GM19240 (cell line): ENCODE results near the gene NOS2.
"Not testable (repeated sequence)": the region's sequence is repeated elsewhere in the genome, so short reads cannot be mapped to it uniquely, and the experiment has no call there.

Experiments used
- DNase-seq: peaks from one replicate; pipeline ENCODE4 v3.0.0; 2011; ENCODE audit warnings: low spot score; ENCODE audit not compliant: insufficient read length

Gene NOS2

GRCh38 chr17:27755706-27756466 is 44.4 kb downstream of the NOS2 start:
- no peak for DNase-seq

- no peak for DNase-seq
Measured at GRCh38 chr17:27754549-27754948, 45.8 kb downstream of the NOS2 start.

- DNase-seq, result not testable (repeated sequence)
Measured at GRCh38 chr17:27753726-27754125, 46.6 kb downstream of the NOS2 start.

GRCh38 chr17:27752831-27753619 is 47.3 kb downstream of the NOS2 start:
- DNase-seq, result not testable (repeated sequence)

- no peak for DNase-seq
Measured at GRCh38 chr17:27751622-27752490, 48.5 kb downstream of the NOS2 start.

GRCh38 chr17:27751166-27751565 is 49.2 kb downstream of the NOS2 start:
- DNase-seq, result no peak

GRCh38 chr17:27749562-27750150 is 50.7 kb downstream of the NOS2 start:
- DNase-seq, result not testable (repeated sequence)

- DNase-seq, result no peak
Measured at GRCh38 chr17:27748360-27748825, 51.9 kb downstream of the NOS2 start.

GRCh38 chr17:27747462-27748359 is 52.6 kb downstream of the NOS2 start:
- no peak for DNase-seq

GRCh38 chr17:27746881-27747280 is 53.4 kb downstream of the NOS2 start:
- DNase-seq, result no peak

- DNase-seq, result not testable (repeated sequence)
Measured at GRCh38 chr17:27746320-27746719, 54.0 kb downstream of the NOS2 start.

- DNase-seq, result not testable (repeated sequence)
Measured at GRCh38 chr17:27745207-27745830, 55.0 kb downstream of the NOS2 start.

GRCh38 chr17:27743281-27743885 is 56.9 kb downstream of the NOS2 start:
- no peak for DNase-seq

- no peak for DNase-seq
Measured at GRCh38 chr17:27741971-27742575, 58.3 kb downstream of the NOS2 start.

GRCh38 chr17:27741361-27741861 is 58.9 kb downstream of the NOS2 start:
- no peak for DNase-seq

GRCh38 chr17:27740541-27740940 is 59.8 kb downstream of the NOS2 start:
- DNase-seq, result not testable (repeated sequence)

GRCh38 chr17:27733773-27734172 is 66.6 kb downstream of the NOS2 start:
- DNase-seq, result no peak

GRCh38 chr17:27732746-27733145 is 67.6 kb downstream of the NOS2 start:
- DNase-seq, result not testable (repeated sequence)

GRCh38 chr17:27725982-27726381 is 74.3 kb downstream of the NOS2 start:
- not testable (repeated sequence) for DNase-seq
